IPS-NIHi11 (cell line): ENCODE results near the gene NAP1L1.

ENCODE experiments used
- DNase-seq: peaks from one replicate; pipeline ENCODE4 v3.0.0; 2012; ENCODE audit warnings: mixed read lengths, low spot score

Gene NAP1L1

GRCh38 chr12:76020731-76021672, 63.5 kb downstream of the NAP1L1 start:
- no peak for DNase-seq

GRCh38 chr12:76020281-76020680, 64.2 kb downstream of the NAP1L1 start:
- DNase-seq: no peak

GRCh38 chr12:76018672-76019071, 65.8 kb downstream of the NAP1L1 start:
- DNase-seq: no peak

- DNase-seq: peak; percentile 34
Observed at GRCh38 chr12:76018111-76018510, 66.4 kb downstream of the NAP1L1 start.

GRCh38 chr12:76014007-76014406, 70.5 kb downstream of the NAP1L1 start:
- no peak for DNase-seq

- no peak for DNase-seq
Observed at GRCh38 chr12:76013603-76014002, 70.9 kb downstream of the NAP1L1 start.

- no peak for DNase-seq
Observed at GRCh38 chr12:76012644-76013043, 71.8 kb downstream of the NAP1L1 start.

- no peak for DNase-seq
Observed at GRCh38 chr12:76010732-76011458, 73.6 kb downstream of the NAP1L1 start.

- no peak for DNase-seq
Observed at GRCh38 chr12:76008428-76008827, 76.1 kb downstream of the NAP1L1 start.

- DNase-seq: no peak
Observed at GRCh38 chr12:76007640-76008039, 76.8 kb downstream of the NAP1L1 start.

- DNase-seq: no peak
Observed at GRCh38 chr12:76006028-76006925, 78.2 kb downstream of the NAP1L1 start.

- no peak for DNase-seq
Observed at GRCh38 chr12:76003355-76003638, 81.2 kb downstream of the NAP1L1 start.

- no peak for DNase-seq
Observed at GRCh38 chr12:76002598-76003354, 81.7 kb downstream of the NAP1L1 start.

GRCh38 chr12:75998292-75999063, 86.0 kb downstream of the NAP1L1 start:
- no peak for DNase-seq

GRCh38 chr12:75997658-75998057, 86.8 kb downstream of the NAP1L1 start:
- DNase-seq: no peak

- no peak for DNase-seq
Observed at GRCh38 chr12:75996861-75997447, 87.5 kb downstream of the NAP1L1 start.

GRCh38 chr12:75995691-75996090, 88.8 kb downstream of the NAP1L1 start:
- no peak for DNase-seq

GRCh38 chr12:75994069-75994740, 90.3 kb downstream of the NAP1L1 start:
- DNase-seq: no peak

- DNase-seq: no peak
Observed at GRCh38 chr12:75991753-75992152, 92.7 kb downstream of the NAP1L1 start.
